GM12892 (cell line): Measurements from ENCODE around the gene MPZL2.

Source experiments
- DNase-seq: peaks from one replicate; pipeline ENCODE4 v3.0.0; 2011; ENCODE audit not compliant: insufficient read length
- FAIRE-seq: peaks from 2 replicates; lab custom pipeline; 2011; peaks lifted over from hg19 to GRCh38; lab: Jason Lieb, UNC
- POLR2A ChIP-seq: IDR thresholded peaks from 2 replicates; pipeline ENCODE4 v1.6.1; 2011; ENCODE audit warnings: low read depth, low read length, control low read depth
- POLR2AphosphoS5 ChIP-seq: IDR thresholded peaks from 2 replicates; pipeline ENCODE4 v1.6.1; 2011; ENCODE audit warnings: low read depth, low read length, control low read depth
- TAF1 ChIP-seq: IDR thresholded peaks from 2 replicates; pipeline ENCODE4 v1.6.1; 2011; ENCODE audit warnings: low read depth, mild to moderate bottlenecking, control low read depth, low read length, borderline replicate concordance

MPZL2 gene

DNA sequence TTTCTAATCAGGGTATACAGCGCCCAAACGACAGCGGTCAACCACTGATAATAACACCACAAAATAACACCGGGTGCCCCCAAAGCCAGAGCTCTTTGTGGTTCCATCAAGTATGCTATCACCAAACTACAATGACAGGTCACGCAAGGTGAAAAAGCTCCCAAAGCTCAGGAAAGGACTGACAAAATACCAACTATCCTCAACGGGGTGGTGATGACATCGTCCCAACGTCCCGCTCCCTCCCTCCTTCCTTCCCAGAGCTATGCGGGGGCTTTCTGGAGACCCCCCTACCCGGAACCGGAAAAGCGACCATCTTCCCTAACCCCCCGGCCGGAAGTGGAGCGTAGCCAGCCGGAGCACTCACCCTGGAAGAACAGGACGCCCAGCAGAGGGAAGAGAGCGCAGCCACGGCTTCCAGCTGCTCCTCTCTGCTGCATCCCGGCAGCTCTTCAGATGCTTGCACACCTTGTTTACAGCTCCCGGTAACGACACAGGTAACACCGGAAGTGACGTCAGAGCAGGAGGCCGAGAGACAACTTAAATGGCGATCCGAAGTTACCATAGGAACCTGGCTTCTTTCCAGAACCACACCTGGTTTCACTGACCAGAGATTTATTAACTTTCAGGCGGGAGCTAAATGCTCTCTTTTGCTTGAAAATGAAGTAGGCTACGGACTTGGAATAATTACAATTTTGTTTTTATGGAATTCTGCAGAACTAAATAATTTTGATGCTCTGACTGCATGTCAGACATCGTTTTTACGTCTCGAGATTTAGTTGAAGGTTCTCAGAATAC, 12.0 kb downstream of the MPZL2 start, which contains the start of gene MPZL3:
Gene MPZL3, minus strand, starts transcription at position 508 of the 795 bp plus-strand sequence. Its CDS starts 71 bp downstream, at position 437.
- DNase-seq (peak; percentile 53), FAIRE-seq (peak; percentile 99)
- TF ChIP-seq POLR2A (peak; percentile 65; the same call in 1 of the 2 replicates), TAF1 (no peak), POLR2AphosphoS5 (no peak; the same call in 1 of the 2 replicates)

DNA sequence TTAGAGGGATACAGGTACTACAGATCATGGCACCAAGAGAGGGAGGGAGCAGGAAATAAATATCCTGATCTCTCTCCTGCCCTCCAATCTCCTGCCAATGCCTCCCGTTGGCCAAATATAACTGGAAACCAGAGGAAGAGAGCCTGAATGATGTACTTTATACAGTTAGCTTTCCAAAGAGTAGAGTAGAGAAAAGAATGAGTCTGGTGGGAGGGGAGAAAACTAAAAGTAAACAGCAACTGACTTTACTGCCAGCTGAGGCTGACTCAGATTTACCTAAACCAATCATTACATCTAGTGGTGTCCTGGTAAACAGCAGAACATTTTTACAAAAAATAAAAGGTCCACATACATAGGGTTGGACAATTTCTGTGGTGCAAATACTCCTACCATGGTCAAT, 17.1 kb downstream of the MPZL2 start:
- no peak for TF ChIP-seq POLR2AphosphoS5
- TF ChIP-seq TAF1 = no peak
- no peak for TF ChIP-seq POLR2A
- no peak for DNase-seq
- FAIRE-seq = no peak

DNA sequence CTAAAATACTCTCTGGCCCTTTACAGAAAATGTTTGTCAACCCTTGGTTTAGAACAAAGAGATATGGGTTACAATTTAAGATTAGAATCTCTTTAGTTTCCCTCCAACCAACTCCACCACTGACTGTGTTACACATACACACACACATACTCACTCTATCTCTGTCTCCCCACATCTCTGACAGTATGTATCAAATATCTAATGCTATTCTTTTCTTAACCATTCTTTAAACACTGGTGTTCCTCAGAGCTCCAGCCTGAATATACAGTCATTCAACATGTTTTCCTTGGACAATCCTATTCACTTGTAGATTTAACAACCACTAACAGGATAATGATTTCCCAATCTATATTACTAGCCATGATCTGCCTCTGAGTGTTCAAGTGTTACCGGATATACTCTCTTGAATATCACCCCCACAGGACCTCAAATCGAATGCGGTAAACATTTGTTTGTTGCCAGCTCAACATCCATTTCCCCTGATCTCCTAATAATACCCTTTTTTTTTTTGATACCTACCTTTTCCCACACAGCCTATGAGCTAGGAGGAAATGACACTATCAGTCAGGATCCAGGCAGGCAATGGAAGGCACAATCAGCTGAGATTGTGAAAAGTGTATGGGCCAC, 18.0 kb downstream of the MPZL2 start:
- no peak for DNase-seq
- no peak for FAIRE-seq
- TF ChIP-seq POLR2A (no peak), POLR2AphosphoS5 (no peak), TAF1 (no peak)

DNA sequence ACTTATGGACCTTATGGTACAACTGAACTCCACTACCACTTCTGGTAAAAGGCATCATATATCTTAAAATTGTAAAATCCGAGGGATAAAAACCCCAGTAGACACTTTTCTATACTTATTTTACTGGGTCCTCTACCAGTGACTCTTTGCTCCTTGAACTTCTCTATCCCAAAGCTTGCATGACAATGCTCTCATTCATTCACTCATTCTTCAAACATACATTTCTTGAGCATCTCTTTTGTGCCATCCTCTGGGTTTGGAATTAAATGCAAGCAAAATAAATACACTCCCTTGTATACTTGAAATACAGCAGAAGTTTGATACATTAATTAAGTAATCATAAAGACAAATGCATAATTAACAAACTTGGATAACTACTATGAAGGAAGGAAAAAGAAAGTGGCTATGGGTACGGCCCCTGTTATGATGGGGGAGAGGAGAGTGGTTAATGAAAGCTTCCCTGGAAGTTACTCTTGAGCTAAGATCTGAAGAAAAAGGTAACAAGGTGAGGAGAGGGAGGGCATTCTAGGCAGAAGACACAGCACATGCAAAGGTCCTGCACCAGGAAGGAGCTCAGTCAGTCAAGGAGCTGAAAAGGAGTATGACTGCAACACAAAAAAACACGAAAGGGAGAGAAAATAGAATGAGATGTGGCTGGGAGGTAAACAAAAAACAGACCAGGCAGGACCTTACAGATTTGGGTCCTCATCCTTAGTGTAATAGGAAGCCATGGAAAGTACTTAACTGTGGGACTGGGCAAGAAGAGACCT, 19.9 kb downstream of the MPZL2 start:
- peak; percentile 48 for FAIRE-seq
- TF ChIP-seq POLR2AphosphoS5 = no peak
- TF ChIP-seq TAF1 = no peak
- no peak for TF ChIP-seq POLR2A
- no peak for DNase-seq

DNA sequence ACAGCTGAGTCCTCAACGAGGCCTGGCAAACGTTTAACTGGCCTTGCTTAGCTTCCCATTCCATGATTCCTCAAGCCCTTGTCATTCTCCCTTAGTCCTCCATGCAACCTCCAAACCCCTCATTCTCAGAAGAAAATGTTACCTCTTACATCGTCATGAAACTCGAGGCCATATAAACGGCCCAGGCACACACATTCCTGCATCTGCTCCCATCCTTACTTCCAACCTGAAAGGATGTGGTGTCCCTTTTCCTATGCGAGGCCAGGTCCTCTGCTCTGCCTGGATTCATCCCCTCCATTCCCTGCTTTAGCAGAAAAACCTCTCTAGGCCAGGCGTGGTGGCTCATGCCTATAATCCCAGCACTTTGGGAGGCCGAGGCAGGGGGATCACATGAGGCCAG, 20.9 kb downstream of the MPZL2 start:
- TF ChIP-seq POLR2AphosphoS5 (no peak), TAF1 (no peak), POLR2A (no peak)
- FAIRE-seq (no peak), DNase-seq (no peak)

- FAIRE-seq = no peak
- TF ChIP-seq POLR2AphosphoS5 = no peak
- no peak for TF ChIP-seq POLR2A
- TF ChIP-seq TAF1 = no peak
- no peak for DNase-seq
Observed at GRCh38 chr11:118241764-118242098, 22.4 kb downstream of the MPZL2 start.

DNA sequence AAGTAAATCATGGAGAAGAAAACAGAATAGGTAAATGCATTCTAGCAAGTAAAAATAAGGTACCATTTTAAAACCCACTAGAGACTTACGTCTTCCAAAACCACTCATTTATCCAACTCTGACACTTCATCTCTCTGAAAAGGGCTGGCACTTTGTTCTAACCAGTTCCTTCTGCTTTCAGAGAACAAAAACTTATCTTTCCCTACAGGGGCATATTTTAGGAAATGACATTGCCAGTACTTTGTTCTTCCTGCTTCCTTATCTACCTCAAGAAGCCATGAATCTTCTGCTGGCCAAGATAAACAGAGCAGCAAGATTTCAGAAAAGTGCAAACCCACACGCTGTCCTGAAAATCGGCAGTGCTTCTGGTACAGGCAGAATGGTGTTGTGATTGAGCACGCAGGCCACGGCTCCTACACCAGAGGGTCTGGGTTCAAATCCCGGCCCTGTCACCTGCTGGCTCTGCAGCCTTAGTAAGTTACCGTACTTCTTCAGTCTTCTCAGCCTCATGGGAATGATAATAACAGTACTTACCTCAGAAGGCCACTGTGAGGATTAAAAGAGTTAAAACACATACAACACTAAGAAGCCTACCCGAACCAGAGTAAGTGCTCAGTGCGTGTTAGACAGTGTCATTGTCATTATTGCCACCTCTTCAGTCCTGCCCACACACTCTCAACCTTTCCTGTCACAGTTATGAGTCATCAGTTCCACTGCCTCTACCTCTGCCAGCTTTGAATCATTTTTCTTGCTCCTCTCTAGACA, 22.9 kb downstream of the MPZL2 start:
- FAIRE-seq = peak; percentile 95
- DNase-seq = no peak
- TF ChIP-seq TAF1 (no peak), POLR2A (no peak)

DNA sequence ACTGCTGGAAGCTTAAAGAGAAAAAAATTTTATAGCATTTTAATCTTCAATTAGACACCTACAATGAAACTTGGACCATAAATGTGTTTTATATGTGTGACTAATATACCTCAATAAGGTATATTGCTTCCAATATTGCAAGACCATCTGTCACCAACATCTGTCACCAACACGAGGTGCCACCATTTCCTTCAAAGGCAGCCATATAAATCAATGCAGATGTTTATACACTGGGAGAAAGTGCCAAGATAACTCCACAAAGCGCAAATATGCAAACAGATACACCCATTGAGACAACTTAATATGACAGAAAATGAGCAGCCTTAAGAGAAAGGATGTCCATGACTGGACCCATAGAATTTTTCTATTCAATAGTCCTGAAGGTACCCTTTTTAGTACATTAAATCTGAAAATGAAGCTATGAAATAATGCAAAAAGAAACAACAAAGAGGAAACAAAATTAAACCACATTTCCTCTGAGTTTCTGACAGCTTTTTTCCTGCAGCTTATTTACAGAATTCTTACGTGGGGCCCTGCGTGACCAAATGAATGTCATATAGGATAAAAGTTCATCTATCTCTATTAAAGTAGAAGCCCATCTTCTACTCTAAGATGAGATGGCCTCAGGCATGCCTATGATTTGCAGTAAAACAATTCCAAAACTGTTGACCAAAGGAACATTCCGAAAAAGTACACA, 24.4 kb downstream of the MPZL2 start:
- no peak for DNase-seq
- TF ChIP-seq POLR2A (no peak), POLR2AphosphoS5 (no peak), TAF1 (no peak)
- FAIRE-seq = no peak

- TF ChIP-seq TAF1 (no peak), POLR2AphosphoS5 (no peak), POLR2A (no peak)
- FAIRE-seq (peak; percentile 80), DNase-seq (no peak)
Observed at GRCh38 chr11:118238929-118239328, 25.2 kb downstream of the MPZL2 start.

DNA sequence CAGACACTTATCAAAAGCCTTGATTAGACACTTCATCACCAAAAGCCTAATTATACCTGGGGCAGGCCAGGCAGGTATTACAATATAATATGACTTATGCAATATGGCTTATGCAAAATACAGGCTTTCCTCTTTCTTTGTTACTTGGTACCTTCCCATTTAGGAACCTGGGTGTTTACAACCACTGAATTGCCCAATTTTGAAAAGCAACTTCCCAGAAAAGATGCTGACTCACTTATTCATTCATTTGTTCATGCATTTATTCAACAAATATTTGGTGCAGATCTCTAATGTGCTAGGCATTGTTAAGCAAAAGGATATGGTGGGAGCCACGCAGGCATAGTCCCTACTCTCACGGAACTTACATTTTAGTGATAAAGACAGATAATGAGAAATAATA, 25.7 kb downstream of the MPZL2 start:
- no peak for FAIRE-seq
- DNase-seq = no peak
- no peak for TF ChIP-seq TAF1
- no peak for TF ChIP-seq POLR2AphosphoS5
- no peak for TF ChIP-seq POLR2A

DNA sequence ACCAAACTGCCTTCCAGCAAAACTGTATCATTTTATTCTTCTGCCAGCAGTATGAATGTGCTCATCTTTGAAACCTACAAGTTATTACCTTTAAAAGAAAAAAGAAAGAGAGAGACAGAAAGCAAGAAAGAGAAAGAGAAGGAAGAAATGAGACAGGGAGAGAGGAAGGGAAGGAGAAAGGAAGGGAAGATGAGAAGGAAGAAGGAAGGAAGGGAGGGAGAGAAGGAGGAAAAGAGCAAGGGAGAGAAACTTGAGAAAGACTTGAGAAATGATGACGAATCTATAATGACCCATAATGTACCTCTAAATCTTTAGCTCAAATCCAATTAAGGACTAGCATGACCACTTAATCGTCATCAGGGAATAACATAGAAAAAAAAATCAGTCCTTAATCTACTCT, 27.9 kb downstream of the MPZL2 start:
- TF ChIP-seq POLR2AphosphoS5 = no peak
- TF ChIP-seq POLR2A = no peak
- TF ChIP-seq TAF1 = no peak
- no peak for FAIRE-seq
- DNase-seq = no peak
